ENCODE data around the gene IGFALS.

Gene IGFALS

GRCh38 chr16:1793578-1794220 lies at the start of gene IGFALS:
Gene IGFALS (minus strand): TSS chr16:1793705. CDS start chr16:1793652, 53 bp downstream.
- FAIRE-seq, result no peak

GRCh38 chr16:1839554-1839953 lies 46.0 kb upstream of the IGFALS start:
- FAIRE-seq, result no peak

More at GRCh38 chr16:1793578-1794220, at the start of gene IGFALS:
- no peak for DNase-seq (ENCODE audit: insufficient read length, low spot score)

DNA sequence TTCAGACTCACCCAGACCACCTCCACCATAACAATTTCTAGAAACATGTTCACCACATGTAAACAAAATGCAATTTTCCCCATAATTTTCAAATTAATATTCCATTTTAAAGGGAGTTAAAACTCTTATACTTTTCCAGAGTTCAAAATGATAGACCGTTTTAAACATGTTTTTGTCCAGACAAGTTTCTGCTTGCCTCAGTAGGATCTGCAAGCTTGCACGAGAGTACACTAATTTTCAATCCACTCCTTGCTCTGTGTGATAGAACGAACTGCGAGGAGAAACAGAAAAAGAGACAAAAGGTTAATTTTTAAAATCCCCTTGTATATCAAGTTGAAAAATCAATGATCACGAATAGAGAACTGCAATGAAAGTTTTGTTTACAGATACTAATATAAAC lies 40.6 kb upstream of the IGFALS start:
- FAIRE-seq, result no peak
- no peak for DNase-seq (ENCODE audit: insufficient read length, low spot score)

More at GRCh38 chr16:1839554-1839953, 46.0 kb upstream of the IGFALS start:
- DNase-seq (ENCODE audit: insufficient read length, low spot score), result no peak

DNA sequence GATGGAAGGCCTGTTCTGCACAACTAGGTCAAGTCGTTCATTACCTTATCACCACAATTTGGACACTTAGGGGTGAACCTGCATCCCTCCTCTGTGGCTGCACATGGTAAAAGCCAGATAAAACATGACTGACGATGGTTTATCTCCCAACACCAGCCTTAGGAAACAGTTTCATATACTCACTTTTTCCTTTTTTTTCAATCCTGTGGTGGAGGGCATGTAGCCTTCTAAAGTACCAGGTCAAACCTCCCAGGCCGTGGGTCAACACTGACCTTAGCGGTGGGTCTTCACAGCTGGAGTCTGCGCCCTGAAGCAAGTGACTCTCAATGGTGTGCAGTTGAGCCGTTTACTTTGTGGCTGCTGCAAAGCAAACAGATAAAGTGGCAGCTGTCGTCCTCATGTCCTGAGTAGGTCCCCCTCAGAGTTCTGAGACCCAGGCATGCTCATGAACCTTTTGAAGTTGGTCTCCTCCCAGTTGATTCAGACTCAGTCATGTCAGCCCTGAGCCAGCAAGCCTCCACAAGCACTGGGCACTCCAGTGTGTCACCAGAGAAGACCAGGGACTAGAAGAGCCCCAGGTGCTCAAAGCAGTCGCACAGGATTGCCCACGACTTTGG lies 39.4 kb upstream of the IGFALS start:
- FAIRE-seq (no peak), DNase-seq (ENCODE audit: insufficient read length, low spot score) (no peak)

DNA sequence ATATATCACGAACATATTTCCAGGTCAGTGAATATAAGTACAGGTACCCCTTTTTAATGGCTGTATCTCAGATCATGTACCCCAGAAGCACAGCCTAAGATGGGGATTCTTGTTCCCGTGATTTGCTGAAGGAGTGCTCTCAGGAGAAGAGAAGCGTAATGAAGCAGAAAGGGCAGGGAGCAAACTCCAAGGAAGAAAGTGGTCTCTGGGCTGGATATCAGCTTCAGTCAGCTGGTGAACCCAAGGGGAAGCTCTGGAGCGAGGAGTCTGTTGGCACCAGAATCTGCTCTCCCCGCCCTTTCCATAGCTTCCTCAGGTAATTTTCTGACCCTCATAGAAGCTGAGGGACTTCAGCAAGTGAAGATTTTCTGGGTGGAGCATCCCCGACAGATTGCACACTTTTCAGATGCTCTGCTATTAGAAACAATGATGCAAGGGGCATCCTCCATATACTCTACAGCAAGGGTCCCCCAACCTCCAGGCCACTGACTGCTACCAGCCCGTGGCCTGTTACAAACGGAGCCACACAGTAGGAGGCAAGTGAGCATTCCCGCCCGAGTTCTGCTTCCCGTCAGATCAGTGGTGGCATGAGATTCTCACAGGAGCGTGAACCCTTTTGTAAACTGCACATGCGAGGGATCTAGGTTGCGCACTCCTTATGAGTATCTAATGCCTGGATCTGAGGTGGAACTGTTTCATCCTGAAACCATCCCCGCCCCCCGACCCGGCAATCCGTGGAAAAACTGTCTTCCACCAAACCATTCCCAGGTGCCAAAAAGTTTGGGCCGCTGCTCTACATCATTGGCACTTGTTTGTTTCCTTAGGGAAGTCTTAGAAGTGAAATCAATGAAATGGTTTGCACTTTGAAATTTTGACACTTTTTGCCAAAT lies 37.9 kb upstream of the IGFALS start:
- FAIRE-seq (no peak), DNase-seq (ENCODE audit: insufficient read length, low spot score) (no peak)

- FAIRE-seq (no peak), DNase-seq (ENCODE audit: insufficient read length, low spot score) (no peak)
These were observed 36.7 kb upstream of the IGFALS start for GRCh38 chr16:1830213-1830612.

DNA sequence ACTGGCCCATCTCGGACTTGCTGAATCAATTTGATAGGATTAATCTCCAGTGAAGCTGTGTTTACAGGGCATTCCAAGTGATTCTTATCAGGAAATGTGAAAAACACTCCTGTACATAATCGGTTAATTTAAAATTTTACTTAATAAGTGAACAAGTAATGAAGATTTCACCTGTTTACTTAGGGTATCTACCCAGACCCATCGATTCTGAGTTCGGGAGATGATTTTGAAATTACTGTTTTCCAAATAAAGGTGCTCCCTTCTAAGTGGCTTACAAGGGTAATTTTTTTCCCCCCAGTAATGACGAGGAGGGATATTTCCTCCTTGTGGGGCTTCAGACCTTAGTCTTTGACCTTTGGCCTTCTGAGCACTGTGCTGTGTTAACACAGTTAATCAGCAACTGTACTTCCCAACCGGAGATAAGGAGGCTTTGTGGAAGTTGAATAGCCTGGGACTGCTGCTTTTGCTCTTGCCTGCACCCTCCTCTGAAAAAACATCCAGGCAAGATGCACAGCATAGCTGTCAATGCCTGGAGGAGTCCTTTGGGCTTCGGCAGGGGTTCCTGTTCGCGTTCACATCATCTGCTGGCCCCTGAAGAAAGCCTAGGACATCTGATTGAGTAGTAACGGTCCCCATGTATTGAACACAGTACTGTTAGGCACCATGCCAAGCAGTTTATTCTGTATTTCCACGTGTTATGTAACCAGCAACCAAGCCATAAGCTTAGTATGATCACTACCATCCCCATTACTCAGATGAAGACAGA lies 35.3 kb upstream of the IGFALS start:
- FAIRE-seq, result no peak
- DNase-seq (ENCODE audit: insufficient read length, low spot score), result no peak

DNA sequence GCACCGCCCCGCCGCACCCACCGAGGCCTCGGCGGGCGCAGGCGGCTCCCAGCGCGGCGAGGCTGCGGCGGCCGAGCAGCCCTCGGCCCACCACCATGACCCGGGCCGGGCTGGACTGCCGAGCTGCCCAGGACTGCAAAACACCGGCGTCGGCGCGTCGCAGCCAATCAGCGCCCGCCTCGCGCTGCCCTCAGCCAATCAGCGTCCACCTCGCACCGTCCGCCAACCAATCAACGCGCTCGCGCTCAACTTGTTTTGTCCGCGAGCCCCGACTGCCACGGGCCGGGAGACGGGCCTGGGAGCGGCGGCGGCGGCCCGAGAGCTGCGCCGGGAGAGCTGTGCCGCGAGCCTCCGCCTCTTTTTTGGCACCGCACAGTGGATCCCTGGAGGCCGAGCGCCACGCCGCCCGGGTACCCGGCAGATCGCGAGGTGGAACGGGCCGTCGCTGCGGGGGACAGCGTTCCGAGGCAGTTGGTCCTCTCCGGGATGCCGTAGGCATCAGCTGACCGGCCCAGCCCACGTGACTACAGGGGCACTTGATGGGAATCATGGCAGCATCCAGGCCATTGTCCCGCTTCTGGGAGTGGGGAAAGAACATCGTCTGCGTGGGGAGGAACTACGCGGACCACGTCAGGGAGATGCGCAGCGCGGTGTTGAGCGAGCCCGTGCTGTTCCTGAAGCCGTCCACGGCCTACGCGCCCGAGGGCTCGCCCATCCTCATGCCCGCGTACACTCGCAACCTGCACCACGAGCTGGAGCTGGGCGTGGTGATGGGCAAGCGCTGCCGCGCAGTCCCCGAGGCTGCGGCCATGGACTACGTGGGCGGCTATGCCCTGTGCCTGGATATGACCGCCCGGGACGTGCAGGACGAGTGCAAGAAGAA lies 33.4 kb upstream of the IGFALS start, which contains the start of the genes FAHD1 and HAGH:
TSS of gene FAHD1 (plus strand) at position 516 of the 883 bp plus-strand sequence. CDS start at position 549, 33 bp downstream.
TSS of gene HAGH (minus strand) at position 135 of the 883 bp plus-strand sequence. CDS start at position 97, 38 bp downstream.
- FAIRE-seq (peak; percentile 96), DNase-seq (ENCODE audit: insufficient read length, low spot score) (peak; percentile 99)

DNA sequence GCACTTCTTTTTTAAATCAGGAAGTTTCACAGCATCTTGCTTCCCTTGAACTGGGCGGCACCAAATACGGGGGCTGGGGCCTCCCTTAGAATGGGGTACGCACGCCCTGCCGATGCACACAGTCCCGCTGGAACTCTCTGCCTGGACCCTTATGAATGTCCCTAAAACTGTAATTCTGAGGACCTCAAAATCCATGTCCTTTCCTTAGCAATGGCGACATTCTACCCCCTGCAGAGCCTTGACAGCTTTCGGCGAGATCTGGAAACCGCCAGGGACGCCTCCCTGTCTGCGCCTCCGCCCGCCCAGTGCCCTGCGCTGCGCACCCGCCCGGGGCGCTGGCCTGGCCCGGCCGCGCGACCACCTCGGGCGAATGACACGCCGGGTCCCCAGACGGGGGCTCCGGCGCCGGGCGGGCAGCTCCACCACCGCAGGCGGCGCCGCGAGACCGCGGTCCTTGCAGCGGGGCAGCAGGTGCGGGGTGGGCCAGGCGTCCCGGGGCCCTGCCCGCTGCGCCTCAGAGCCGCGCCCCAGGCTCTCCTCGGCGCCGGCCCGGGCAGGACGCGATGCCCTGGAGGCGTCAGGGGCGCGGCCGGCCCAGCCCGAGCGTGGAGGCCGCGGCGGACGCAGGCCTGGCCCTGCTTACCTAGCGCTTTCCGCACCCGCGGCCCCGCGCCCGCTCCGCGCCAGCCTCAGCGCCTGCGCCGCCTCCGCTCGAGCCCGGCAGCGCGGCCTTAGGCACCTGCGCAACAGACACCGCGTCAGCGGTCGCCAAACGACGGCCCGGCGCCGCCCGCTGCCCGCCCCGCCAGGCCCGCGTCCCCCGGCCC lies 32.6 kb upstream of the IGFALS start:
- no peak for FAIRE-seq
- peak; percentile 28 for DNase-seq (ENCODE audit: insufficient read length, low spot score)

DNA sequence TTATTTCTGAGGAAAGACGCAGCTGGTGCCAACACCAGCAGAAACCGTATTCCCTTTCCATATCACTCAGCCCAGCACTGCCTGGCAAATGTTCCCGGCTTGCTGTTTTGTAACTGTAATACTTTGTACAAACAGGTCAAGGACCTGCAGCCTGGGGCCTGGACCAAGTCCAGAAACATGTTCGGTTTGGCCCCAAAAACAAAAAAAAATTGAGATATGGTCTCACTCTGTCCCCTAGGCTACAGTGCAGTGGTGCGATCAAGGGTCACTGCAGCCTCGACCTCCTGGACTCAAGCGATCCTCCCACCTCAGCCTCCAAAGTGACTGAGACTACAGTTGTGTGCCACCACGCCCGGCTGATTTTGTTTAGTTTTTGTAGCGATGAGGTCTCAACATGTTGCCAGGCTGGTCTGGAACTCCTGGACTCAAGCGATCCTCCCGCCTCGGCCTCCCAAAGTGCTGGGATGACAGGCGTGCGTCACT lies 31.9 kb upstream of the IGFALS start:
- DNase-seq (ENCODE audit: insufficient read length, low spot score) (no peak), FAIRE-seq (no peak)

GRCh38 chr16:1823821-1824220 lies 30.3 kb upstream of the IGFALS start:
- peak; percentile 16 for FAIRE-seq
- peak; percentile 46 for DNase-seq (ENCODE audit: insufficient read length, low spot score)

- no peak for FAIRE-seq
These were observed 29.3 kb upstream of the IGFALS start for GRCh38 chr16:1822801-1823200.

DNA sequence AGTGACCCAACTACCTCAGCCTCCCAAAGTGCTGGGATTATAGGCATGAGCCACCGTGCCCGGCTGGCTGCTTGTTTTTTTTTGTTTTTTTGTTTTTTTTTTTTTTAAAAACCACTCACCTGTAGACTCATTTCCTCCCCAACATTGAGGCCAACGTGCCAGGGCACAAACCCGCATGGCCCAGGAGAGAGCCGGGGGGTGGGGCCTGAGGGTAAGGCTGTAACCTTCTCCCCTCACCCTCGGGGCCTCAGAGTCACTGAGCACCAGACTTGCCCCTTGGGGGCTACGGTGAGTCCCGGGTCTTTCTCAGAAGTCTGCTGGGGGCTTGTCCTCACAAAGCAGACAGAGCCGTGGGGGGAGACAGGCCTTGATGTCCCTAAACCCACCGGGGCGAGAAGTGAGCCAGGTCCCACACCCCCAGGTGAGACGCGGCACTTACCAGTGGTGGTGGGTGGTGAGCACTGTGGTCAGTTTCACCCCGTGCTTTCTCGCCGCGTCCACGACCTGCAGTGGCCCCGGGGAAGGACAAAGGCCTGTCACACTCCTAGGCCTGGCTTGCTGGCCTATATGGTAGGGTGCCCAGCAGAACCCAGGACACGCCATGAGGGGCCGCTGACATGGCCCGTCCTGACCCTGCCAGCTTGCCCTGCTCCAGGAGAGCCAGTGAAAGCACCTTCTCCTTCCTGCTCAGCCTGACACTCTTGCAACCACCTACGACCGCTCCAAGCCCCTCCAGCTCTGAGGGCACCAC lies 28.5 kb upstream of the IGFALS start:
- DNase-seq (ENCODE audit: insufficient read length, low spot score), result no peak

More at GRCh38 chr16:1822801-1823200, 29.3 kb upstream of the IGFALS start:
- DNase-seq (ENCODE audit: insufficient read length, low spot score), result no peak

DNA sequence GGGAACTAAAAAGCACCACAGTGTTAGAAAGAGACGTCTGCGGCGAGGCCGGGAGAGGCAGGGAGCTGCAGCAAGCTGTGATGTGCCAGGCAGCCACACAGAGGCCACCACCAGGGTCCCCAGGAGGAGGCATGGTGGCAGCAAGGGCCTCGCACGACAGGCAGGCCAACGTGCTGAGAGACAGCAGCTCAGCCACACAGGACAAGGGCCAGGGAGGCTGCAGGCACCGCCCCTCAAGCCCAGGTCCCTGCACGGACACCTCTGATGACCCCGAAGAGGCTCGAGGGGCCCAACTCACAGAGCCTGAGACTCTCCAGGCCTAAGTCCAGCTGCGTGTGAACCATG lies 27.4 kb upstream of the IGFALS start:
- FAIRE-seq, result no peak
- no peak for DNase-seq (ENCODE audit: insufficient read length, low spot score)

More for the DNA sequence above, 28.5 kb upstream of the IGFALS start:
- no peak for FAIRE-seq

DNA sequence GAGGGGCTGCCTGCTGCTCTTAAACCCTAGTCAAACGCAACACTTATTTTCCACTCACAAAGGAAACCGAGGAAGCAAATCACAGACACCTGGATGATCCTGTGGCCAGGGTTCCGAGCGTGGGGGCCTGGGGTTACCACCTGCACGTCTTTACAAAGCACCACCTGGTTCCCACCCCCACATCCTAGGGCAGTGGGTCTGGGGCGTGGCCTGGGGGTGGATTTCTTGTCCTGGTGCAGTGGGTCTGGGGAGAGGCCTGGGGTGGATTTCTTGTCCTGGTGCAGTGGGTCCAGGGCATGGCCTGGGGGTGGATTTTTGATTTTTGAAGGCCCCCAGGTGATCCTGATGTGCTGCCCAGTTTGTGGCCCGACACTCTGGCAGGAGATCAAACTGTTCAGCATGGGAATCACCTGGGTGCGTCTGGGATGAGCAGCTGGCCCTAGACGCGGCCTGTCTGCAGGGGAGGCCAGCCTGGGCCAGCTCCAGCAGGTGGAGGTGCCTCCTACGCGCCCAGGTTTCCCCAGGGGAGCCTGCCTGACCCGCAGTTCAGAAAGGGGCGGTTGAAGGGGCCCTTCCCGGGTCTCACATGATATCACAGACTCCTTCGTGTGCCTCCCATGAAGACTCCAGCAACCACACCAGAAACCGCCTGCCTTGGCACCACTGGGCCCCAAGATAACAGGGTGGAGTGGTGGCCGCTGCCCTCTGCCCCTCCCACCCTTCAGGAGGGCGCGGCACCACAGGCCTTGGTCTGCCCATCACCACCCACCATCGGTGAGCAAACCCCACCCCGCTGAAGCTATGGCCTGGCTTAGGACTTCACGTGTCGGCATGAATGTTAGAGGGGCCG lies 26.8 kb upstream of the IGFALS start:
- no peak for FAIRE-seq

DNA sequence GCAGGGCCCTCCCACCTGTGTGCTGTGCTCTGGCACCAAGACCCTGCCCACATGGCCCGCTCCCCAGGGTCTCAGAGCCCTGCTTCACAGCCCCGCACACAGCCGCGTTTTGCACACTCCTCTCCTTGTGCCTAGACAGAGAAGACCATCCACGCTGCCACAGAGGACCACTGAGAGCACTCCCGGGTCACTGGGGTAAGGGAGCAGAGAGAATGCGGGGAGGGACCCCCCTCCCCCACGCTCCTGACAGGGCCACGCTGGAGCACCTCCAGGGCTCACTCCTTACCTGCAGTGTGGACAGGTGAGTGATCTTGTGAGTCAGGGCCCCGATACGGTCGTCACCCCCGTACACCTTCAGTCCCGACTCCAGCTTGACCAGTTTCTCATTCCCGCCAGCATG lies 26.1 kb upstream of the IGFALS start:
- no peak for DNase-seq (ENCODE audit: insufficient read length, low spot score)
- FAIRE-seq, result no peak

More for the DNA sequence above, 26.8 kb upstream of the IGFALS start:
- DNase-seq (ENCODE audit: insufficient read length, low spot score), result no peak

All from HTR-8/SVneo (cell line).